NCI-H345 (cell line): ENCODE data around the gene IL17C.

Source experiments
- DNase-seq: peaks from one replicate; lab custom pipeline; 2025; lab: John Stamatoyannopoulos, UW

The IL17C gene

GRCh38 chr16:88610080-88610479, 28.3 kb upstream of the IL17C start:
- no peak for DNase-seq

DNA sequence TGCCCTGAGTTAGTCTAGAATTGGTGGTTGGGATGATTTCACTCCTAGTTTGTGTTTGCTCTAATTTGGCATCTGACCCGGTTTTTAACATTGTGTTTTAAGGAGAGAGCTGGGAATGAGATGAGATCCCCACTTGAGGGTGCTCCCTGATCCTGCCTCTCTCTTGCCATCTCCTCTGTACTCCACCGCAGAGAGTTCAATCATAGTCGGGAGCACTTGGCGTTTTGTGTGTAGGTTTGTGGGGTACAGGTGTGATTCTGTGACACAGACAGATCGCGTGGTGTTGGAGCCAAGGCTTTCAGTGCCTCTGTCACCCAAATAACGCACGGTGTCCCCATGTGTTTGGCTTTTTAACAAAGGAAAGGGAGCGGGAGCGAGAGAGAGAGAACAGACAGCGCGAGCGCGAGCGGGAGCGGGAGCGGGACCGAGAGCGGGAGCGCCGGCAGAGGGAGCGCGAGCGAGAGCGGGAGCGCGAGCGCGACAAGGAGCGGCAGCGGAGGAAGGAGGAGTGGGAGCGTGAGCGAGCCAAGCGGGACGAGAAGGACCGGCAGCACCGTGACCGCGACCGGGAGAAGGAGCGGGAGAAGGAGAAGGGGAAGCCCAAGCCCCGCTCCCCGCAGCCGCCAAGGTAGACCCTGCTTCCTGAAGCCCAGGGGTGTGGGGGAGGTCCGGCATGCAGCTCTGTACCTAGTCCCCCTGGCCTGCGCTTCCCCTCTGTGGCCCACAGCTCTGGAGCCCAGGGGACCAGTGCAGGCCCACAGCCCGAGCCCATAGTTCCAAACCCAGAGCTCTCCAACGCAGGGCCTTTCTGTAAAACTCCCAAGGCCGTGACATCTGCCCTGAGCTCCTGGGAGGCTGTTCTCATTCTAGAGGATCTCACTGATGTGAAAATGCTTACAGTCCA, 27.2 kb upstream of the IL17C start:
- no peak for DNase-seq

- no peak for DNase-seq
These were observed 25.1 kb upstream of the IL17C start for GRCh38 chr16:88613293-88613692.

GRCh38 chr16:88613911-88614817, 24.2 kb upstream of the IL17C start:
- no peak for DNase-seq

DNA sequence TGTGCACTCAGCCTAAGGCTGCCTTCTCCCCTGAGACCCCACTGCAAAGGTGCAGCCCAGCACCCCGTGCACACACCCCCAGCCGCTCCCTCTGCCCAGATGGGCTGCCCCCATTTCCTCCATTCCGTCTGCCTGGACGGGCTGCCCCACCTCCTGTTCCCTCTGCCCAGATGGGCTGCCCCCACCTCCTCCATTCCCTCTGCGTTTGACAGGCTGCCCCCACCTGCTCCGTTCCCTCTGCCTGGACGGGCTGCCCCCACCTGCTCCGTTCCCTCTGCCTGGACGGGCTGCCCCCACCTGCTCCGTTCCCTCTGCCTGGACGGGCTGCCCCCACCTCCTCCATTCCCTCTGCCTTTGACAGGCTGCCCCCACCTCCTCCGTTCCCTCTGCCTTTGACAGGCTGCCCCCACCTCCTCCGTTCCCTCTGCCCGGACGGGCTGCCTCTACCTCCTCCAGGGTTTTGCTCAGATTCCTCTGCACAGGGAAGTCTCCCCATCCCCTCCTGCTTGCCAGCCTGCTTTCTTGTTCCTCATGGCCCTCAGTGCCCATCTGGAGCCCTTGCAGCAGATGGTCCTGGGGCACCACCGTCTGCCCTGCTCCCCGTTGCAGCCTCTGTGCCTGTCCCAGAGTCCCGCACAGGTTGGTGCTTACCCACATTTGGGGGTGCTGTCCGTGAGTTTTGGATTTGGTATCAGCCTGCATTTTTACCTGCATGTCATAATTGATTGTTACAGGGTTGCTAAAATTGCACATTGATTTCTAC, 23.4 kb upstream of the IL17C start:
- DNase-seq = no peak

- DNase-seq = no peak
These were observed 22.1 kb upstream of the IL17C start for GRCh38 chr16:88616320-88616719.

DNA sequence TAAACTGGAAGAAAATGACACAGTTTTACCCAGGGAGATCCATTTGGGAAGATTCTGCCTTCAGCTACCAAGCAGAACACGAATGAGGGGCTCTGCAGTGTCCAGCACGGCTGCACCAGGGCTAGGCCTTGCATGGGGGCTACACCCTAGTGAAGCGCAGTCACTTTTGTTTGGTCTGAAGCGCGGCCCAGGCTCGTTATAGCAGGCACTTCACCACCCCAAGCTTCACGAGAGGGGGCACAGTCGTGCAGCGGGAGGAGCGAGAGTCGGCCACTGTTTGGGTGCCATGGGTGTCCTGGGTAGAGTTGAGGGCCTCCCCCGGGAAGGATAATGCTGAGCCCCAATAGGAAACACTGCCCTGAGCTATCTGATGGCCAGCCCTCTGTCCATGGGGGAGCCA, 21.6 kb upstream of the IL17C start:
- DNase-seq = no peak

DNA sequence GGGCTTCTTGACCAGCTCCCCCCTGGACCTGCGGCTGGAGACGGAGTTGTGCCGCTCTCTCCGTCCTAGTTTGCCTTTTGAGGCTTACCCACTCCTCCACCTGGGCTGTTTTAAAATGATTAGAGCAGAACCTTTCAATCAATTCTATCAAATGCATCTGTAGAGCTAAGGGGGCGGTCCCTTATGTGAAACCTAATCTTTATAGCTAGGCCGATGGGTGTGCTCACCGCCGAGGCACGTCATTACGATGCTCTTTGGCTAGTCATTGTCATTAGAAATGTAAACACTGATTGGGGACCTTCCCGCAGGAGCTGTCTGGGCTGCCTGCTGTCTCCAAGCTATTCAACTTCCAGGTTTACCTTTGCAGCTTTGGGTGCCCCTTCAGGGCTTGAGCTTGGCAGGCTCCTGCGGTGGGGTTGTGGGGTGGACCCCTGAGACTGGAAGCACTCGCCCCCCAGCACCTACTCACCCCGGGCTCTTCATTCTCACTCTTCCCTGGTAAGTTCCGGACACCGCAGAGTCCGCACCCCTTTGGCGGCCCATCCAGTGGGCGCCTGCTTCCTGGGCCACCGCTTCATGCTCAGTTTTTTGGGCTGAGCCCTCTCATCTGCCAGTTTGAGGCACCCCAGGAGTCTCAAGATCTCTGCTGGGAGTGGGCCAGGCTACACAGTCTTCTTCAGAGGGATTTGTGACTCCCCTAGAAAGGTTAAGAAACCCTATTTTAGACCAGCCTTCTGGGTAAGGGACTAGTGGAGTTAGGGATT, 20.9 kb upstream of the IL17C start:
- peak; percentile 49 for DNase-seq

DNA sequence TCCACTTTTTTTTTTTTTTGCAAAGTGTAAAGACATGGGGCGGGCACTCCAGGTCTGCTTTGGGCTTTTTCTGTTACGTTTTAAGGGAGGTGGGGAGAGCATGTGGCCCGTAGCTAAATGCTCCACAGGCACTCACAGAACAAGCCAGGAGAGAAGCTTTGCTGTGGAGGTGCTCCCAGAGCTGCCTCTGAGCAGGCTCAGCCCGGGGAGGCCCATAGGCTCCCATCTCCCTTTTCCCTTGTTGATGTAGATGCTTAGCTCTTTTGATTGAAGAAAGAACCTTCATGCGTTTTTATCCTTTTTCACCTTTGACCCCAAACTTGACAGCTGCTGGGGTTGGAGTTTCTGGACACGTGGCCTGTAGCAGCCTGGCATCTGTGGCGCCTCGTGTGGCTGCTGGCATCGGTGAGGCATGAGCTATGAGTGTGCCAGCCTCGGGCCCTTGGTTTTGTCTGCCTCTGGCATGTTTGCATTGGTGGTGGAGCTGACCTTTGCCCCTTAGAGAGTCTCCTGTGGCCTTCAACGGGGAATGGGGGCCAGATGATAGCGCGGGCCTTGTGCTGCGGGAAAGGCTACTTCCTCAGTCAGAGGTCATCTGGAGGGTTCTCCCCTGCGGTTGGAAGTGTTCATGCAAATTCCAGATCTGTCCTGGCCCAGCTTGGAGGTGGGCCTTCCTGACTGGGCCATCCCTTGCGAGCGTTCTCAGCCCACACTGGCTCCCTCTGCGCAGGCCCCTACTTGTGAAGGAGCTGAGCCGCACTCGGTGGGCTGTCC, 20.0 kb upstream of the IL17C start:
- no peak for DNase-seq

DNA sequence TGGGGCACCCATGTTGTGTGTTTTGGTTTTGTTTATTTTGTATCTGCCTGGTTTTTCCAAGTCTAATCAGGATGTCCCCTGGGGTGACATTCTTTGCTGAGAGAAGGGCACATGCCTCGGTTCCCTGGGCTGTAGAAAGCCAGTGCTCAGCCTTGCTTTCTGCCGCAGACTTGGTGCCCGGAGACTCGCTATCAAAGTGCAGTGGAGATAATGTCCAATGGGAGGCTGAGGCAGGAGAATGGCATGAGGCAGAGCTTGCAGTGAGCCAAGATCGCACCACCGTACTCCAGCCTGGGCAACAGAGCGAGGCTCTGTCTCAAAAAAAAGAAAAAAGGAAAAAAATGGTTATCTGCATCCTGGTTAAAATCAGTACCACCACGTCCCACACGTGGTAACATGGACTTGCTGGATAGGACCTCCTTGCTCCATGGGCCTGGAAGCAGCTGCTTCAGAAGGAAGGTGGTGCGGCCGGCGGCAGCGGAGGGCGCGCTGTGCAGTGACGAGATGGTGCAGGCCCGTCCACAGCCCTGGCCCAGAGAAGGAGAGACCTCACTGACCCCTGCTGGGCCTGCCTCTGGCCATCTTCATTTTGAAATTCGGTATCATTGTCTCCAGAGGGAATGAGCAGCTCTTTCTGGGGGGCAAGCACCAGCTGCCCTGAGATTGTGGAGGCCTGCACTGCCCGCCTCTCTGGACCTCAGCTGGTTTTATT, 19.3 kb upstream of the IL17C start:
- no peak for DNase-seq

- DNase-seq = no peak
These were observed 18.2 kb upstream of the IL17C start for GRCh38 chr16:88619859-88620815.

DNA sequence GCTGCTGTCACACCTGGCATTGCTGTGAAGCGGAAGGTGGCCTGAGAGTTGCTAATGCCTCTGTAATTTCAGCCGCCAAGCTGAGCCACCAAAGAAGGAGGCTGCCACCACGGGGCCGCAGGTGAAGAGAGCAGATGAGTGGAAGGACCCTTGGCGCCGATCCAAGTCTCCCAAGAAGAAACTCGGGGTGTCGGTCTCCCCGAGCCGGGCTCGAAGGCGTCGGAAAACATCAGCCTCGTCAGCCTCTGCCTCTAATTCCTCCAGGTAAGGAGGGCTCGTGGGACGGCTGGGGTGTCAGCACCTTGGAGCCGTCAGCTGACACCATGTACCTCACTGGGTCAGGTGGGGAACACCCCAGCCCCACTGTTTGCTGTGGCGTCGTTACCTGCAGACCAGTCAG, 16.2 kb upstream of the IL17C start:
- DNase-seq = no peak

DNA sequence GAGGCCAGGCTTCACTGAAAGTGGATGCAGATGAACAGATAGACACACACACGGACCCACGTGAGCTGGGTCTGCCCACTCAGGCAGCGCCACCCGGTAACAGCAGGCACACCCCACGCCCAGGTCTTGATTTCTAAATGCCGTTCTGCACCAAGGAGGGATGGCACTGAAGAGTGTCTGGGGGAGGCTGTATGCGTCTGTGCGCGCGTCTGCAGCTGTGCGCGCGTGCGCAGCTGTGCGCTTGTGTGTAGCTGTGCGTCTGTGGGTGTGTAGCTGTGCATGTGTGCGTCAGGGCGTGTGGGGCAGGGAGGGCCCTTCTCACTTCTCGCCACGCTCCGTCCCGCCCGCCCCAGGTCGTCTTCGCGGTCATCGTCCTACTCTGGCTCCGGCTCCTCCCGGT, 15.5 kb upstream of the IL17C start:
- DNase-seq = no peak

DNA sequence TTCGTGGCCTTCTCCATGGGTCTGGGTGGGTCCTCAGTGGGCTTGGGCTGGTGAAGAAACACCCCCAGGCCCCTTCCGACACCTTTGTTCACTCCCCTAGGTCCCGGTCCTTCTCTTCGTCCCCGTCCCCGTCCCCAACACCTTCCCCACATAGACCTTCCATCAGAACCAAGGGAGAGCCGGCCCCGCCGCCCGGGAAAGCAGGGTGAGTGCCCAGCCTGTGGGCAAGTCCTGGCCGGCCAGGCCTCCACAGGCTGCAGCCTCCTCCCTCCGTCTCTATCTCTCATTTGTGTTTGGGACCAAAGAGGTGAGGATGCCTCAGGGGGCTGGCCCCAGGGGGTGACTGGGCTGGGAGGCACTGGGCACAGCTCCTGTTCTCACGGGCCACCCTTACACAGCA, 14.5 kb upstream of the IL17C start:
- no peak for DNase-seq

DNA sequence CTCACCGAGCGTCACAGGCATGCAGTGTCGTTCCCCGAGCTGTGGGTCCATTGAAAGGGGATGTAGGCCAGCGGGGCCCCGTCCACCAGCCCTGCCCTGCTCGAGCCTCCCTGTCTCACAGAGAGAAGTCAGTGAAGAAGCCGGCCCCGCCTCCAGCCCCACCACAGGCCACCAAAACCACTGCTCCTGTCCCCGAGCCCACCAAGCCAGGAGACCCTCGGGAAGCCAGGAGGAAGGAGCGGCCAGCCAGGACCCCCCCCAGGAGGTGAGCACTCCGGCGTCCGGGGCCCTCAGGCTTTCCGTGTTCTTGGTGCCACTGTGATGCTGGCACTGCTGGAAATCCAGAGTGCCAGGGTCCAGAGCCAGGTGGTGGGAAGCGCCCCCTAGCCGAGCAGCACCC, 13.9 kb upstream of the IL17C start:
- no peak for DNase-seq

GRCh38 chr16:88624977-88625576, 13.3 kb upstream of the IL17C start:
- DNase-seq = no peak

GRCh38 chr16:88626646-88627045, 11.7 kb upstream of the IL17C start:
- DNase-seq = no peak
